ENCODE results near the gene IL22RA2. TPM values are rescaled to one million over a fixed set of nuclear protein-coding genes. Genes with fewer than 3 reads are reported as not detected.

Gene IL22RA2
- total and polyA plus RNA-seq, 9 of the 15 experiments (the other 6 are each of a cell fraction or from before 2014, with no cell fraction given) = 0.03 TPM; not detected in 8

- H4K20me1 ChIP-seq (replicated peaks; ENCODE audit: control insufficient read depth, insufficient read depth, low read length) = no peaks in the 10 kb centered on the region
Measured at GRCh38 chr6:137163732-137164318, 9.6 kb downstream of the IL22RA2 start.

More at GRCh38 chr6:137163732-137164318, 9.6 kb downstream of the IL22RA2 start:
- intact Hi-C loops (cut with micrococcal nuclease) (no loop called here), in situ Hi-C loops (cut with MboI) (no loop called here)
- ATAC-seq = no peak
- Histone ChIP-seq H3K9me3 (replicated peaks; ENCODE audit: control insufficient read depth, insufficient read depth, low read depth, low read length) (no peaks in the 10 kb centered on the region; the same call in 1 of the 2 replicates), H3K9me1 (ENCODE audit: control insufficient read depth, insufficient read depth, low read length) (no peaks in the 10 kb centered on the region), H3K4me2 (ENCODE audit: insufficient read depth, low read length) (no peak overlapping the region; the same call in 1 of the 2 replicates), H3K27me3 (ENCODE audit: control insufficient read depth in 2 of 2, insufficient read depth in 2 of 2, low read length in 2 of 2) (no peaks in the 10 kb centered on the region), H3K79me2 (ENCODE audit: control insufficient read depth, insufficient read depth, low read length) (no peaks in the 10 kb centered on the region), H2AFZ (ENCODE audit: low read depth, low read length) (peak overlapping the region; percentile 79), H3K4me1 (replicated peaks in 1 of 2; ENCODE audit: control insufficient read depth in 2 of 2, insufficient read depth in 2 of 2, low read length in 2 of 2) (peaks cover 0 to 24% of the 10 kb centered on the region in 2 experiments; a peak in 3 of 5 replicates), H3K4me3 (no peak overlapping the region), H3K9ac (ENCODE audit: insufficient read depth in 1 of 2, low read depth in 2 of 2, low read length in 2 of 2) (no peak overlapping the region), H3K36me3 (ENCODE audit: control insufficient read depth, insufficient read depth, low read length) (no peaks in the 10 kb centered on the region), H3K27ac (ENCODE audit: extremely low read depth, low read depth, low read length) (no peak overlapping the region; the same call in 2 of the 3 replicates)
- CTCF ChIA-PET (ENCODE audit: low intra/inter-chr PET ratio) = no interaction called here
- no peak for TF ChIP-seq ZNF586 (CRISPR knock-in tag; conservative IDR thresholded peaks at IDR 0.05)
- no peak for TF ChIP-seq XRCC3 (IDR thresholded peaks at IDR 0.05)
- no peak for TF ChIP-seq ZNF174 (CRISPR knock-in tag; IDR thresholded peaks at IDR 0.05)
- no peak for TF ChIP-seq NFXL1 (CRISPR knock-in tag; IDR thresholded peaks at IDR 0.05)
- no peak for TF ChIP-seq ZNF696 (CRISPR knock-in tag; conservative IDR thresholded peaks at IDR 0.05)
- TF ChIP-seq PRPF4 (IDR thresholded peaks at IDR 0.05; ENCODE audit: insufficient read depth, low read depth, low read length, poor library complexity, severe bottlenecking) = no peak
- no peak for TF ChIP-seq ELK1 (CRISPR knock-in tag; IDR thresholded peaks at IDR 0.05)
- no peak for TF ChIP-seq TBP (optimal IDR thresholded peaks at IDR 0.05; ENCODE audit: low read depth, low read length)
- peak; percentile 40; the same call in 1 of the 2 replicates for TF ChIP-seq CBX1 (IDR thresholded peaks at IDR 0.05; ENCODE audit: low read depth)
- no peak for TF ChIP-seq PPARD (CRISPR knock-in tag; IDR thresholded peaks at IDR 0.05)
- TF ChIP-seq FOS (IDR thresholded peaks at IDR 0.05; ENCODE audit: extremely low read depth, insufficient read length) = no peak
- TF ChIP-seq, protein P1, sequence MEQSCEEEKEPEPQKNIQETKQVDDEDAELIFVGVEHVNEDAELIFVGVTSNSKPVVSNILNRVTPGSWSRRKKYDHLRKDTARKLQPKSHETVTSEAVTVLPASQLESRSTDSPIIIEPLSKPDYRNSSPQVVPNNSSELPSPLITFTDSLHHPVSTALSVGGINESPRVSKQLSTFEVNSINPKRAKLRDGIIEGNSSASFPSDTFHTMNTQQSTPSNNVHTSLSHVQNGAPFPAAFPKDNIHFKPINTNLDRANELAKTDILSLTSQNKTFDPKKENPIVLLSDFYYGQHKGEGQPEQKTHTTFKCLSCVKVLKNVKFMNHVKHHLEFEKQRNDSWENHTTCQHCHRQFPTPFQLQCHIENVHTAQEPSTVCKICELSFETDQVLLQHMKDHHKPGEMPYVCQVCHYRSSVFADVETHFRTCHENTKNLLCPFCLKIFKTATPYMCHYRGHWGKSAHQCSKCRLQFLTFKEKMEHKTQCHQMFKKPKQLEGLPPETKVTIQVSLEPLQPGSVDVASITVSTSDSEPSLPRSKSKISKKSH (CRISPR knock-in tag; IDR thresholded peaks at IDR 0.05) = 0 out of 2 replicates have a peak, but pooled peaks have one; percentile 36
- TF ChIP-seq, protein P2, sequence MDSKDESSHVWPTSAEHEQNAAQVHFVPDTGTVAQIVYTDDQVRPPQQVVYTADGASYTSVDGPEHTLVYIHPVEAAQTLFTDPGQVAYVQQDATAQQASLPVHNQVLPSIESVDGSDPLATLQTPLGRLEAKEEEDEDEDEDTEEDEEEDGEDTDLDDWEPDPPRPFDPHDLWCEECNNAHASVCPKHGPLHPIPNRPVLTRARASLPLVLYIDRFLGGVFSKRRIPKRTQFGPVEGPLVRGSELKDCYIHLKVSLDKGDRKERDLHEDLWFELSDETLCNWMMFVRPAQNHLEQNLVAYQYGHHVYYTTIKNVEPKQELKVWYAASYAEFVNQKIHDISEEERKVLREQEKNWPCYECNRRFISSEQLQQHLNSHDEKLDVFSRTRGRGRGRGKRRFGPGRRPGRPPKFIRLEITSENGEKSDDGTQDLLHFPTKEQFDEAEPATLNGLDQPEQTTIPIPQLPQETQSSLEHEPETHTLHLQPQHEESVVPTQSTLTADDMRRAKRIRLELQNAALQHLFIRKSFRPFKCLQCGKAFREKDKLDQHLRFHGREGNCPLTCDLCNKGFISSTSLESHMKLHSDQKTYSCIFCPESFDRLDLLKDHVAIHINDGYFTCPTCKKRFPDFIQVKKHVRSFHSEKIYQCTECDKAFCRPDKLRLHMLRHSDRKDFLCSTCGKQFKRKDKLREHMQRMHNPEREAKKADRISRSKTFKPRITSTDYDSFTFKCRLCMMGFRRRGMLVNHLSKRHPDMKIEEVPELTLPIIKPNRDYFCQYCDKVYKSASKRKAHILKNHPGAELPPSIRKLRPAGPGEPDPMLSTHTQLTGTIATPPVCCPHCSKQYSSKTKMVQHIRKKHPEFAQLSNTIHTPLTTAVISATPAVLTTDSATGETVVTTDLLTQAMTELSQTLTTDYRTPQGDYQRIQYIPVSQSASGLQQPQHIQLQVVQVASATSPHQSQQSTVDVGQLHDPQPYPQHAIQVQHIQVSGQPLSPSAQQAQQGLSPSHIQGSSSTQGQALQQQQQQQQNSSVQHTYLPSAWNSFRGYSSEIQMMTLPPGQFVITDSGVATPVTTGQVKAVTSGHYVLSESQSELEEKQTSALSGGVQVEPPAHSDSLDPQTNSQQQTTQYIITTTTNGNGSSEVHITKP (IDR thresholded peaks at IDR 0.05; ENCODE audit: partially characterized antibody) = peak; percentile 39
- no TSS peak for BruUV-seq (replicated peaks)
- FAIRE-seq = no peak
- 57% methylated on average over 12 of the region's 12 CpGs for WGBS (ENCODE audit: insufficient coverage, low coverage, missing lambda C conversion rate)
- POLR2A ChIA-PET = no interaction called here
- no peak for DNase-seq (ENCODE audit: extremely low read depth in 1 of 4, low spot score in 3 of 4)

Measured in K562 (cell line).